GM23338 (cell line): ENCODE measurements around the gene SUV39H1. TPM values are rescaled to one million over a fixed set of nuclear protein-coding genes. Genes with fewer than 3 reads are reported as not detected.

Experiments
- ATAC-seq: fragments of 200-7000 bp; cut with Tn5 transposase; 3 replicates; pipeline ENCODE4 v1.9.1; 2020
- DNase-seq: peaks from one replicate; pipeline ENCODE4 v3.0.0-alpha.2; 2015; ENCODE audit warnings: low spot score
- H2AFZ ChIP-seq: fragments of 200-600 bp; sonication (generic); 2 replicates; pipeline ENCODE4 v1.8.0; 2016; ENCODE audit warnings: antibody characterized with exemption, mild to moderate bottlenecking, moderate library complexity
- H3F3A ChIP-seq: fragments of 200-600 bp; sonication (generic); replicated peaks from 2 replicates; pipeline ENCODE4 v1.8.0; 2017; ENCODE audit warnings: antibody characterized with exemption, mixed run types, low read depth
- H3K27ac ChIP-seq: fragments of 200-600 bp; sonication (generic); 2 replicates; pipeline ENCODE4 v1.6.1; 2016; ENCODE audit warnings: low read depth
- H3K27me3 ChIP-seq: fragments of 200-600 bp; sonication (generic); 2 replicates; pipeline ENCODE4 v1.8.0; 2016; ENCODE audit warnings: mild to moderate bottlenecking, mixed run types, moderate library complexity; ENCODE audit not compliant: insufficient read depth
- H3K36me3 ChIP-seq: fragments of 200-600 bp; sonication (generic); 2 replicates; pipeline ENCODE4 v1.8.0; 2016; ENCODE audit warnings: mild to moderate bottlenecking; ENCODE audit not compliant: insufficient read depth
- H3K4me1 ChIP-seq: fragments of 200-600 bp; sonication (generic); 2 replicates; pipeline ENCODE4 v1.8.0; 2016; ENCODE audit warnings: mild to moderate bottlenecking, moderate library complexity; ENCODE audit not compliant: insufficient read depth
- H3K4me2 ChIP-seq: fragments of 200-600 bp; sonication (generic); 2 replicates; pipeline ENCODE4 v1.7.1; 2017; ENCODE audit warnings: mixed run types
- H3K4me3 ChIP-seq: fragments of 200-600 bp; sonication (generic); 2 replicates; pipeline ENCODE4 v1.6.1; 2016; ENCODE audit warnings: mixed run types
- H3K79me2 ChIP-seq: fragments of 200-600 bp; sonication (generic); replicated peaks from 2 replicates; pipeline ENCODE4 v1.8.0; 2017; ENCODE audit warnings: mild to moderate bottlenecking; ENCODE audit not compliant: insufficient read depth
- H3K9me2 ChIP-seq: fragments of 200-600 bp; sonication (generic); 2 replicates; pipeline ENCODE4 v1.8.0; 2017; ENCODE audit not compliant: insufficient read depth
- H4K20me1 ChIP-seq: fragments of 200-600 bp; sonication (generic); replicated peaks from 2 replicates; pipeline ENCODE4 v1.8.0; 2017; ENCODE audit warnings: mild to moderate bottlenecking; ENCODE audit not compliant: insufficient read depth
- H3K27ac Mint-ChIP-seq: 2 replicates; pipeline ENCODE4 v1.8.0; 2020; ENCODE audit warnings: inconsistent platforms, mild to moderate bottlenecking, moderate library complexity, mixed read lengths
- H3K27me3 Mint-ChIP-seq: 3 replicates; pipeline ENCODE4 v1.8.0; 2022; ENCODE audit warnings: low read depth, mild to moderate bottlenecking, moderate library complexity, mixed read lengths, inconsistent platforms; ENCODE audit not compliant: insufficient read depth, poor library complexity
- H3K36me3 Mint-ChIP-seq: 3 replicates; pipeline ENCODE4 v1.8.0; 2021; ENCODE audit warnings: low read depth, mild to moderate bottlenecking, inconsistent platforms, moderate library complexity, mixed read lengths
- H3K4me1 Mint-ChIP-seq: 3 replicates; pipeline ENCODE4 v1.8.0; 2020; ENCODE audit warnings: mild to moderate bottlenecking, inconsistent platforms, mixed read lengths
- H3K4me3 Mint-ChIP-seq: 3 replicates; pipeline ENCODE4 v1.8.0; 2021; ENCODE audit warnings: moderate library complexity, mild to moderate bottlenecking, inconsistent platforms, mixed read lengths
- H3K9me3 Mint-ChIP-seq: 3 replicates; pipeline ENCODE4 v1.8.0; 2020; ENCODE audit warnings: moderate library complexity, mild to moderate bottlenecking, inconsistent platforms, mixed read lengths
- CREB1 ChIP-seq: fragments of 250-450 bp; sonication (Bioruptor Pico); IDR thresholded peaks from 2 replicates; pipeline ENCODE4 v1.5.0; 2020; ENCODE audit warnings: low read depth, mild to moderate bottlenecking, moderate library complexity
- JUNB ChIP-seq: IDR thresholded peaks from one replicate; pipeline ENCODE4 v1.6.1; 2016; ENCODE audit warnings: antibody characterized with exemption; ENCODE audit not compliant: unreplicated experiment
- POLR2AphosphoS5 ChIP-seq: IDR thresholded peaks from 2 replicates; pipeline ENCODE4 v1.6.1; 2016; ENCODE audit warnings: antibody characterized with exemption, low read depth
- STAT1 ChIP-seq: IDR thresholded peaks from one replicate; pipeline ENCODE4 v1.6.1; 2016; ENCODE audit warnings: antibody characterized with exemption; ENCODE audit not compliant: unreplicated experiment
- ZNF114 ChIP-seq: fragments of 250-450 bp; sonication (Bioruptor Pico); IDR thresholded peaks from 2 replicates; pipeline ENCODE4 v1.5.0; 2020; ENCODE audit warnings: mild to moderate bottlenecking, moderate library complexity
- ZNF331 ChIP-seq: fragments of 250-450 bp; sonication (Bioruptor Pico); IDR thresholded peaks from 2 replicates; pipeline ENCODE4 v1.5.0; 2020; ENCODE audit warnings: low read depth, mild to moderate bottlenecking, moderate library complexity
- polyA plus RNA-seq: library from polyadenylated mRNA; unstranded; fragments of >200 nt; fragmentation: Nextera tagmentation; extraction: Ambion mirVana; gene quantifications from 2 replicates; pipeline ENCODE4 v1.2.1, GENCODE V29; 2016
- total RNA-seq: library from RNA; depleted of rRNA; stranded (reverse); fragments of >200 nt; shearing (Covaris generic); gene quantifications from 2 replicates; pipeline ENCODE4 v1.2.3, GENCODE V29; 2014
- TF ChIP-seq, protein P1 (sequence below): fragments of 250-450 bp; sonication (Bioruptor Pico); IDR thresholded peaks from 2 replicates; pipeline ENCODE4 v1.5.0; 2020; ENCODE audit warnings: mild to moderate bottlenecking, moderate library complexity
- TF ChIP-seq, protein P2 (sequence below): IDR thresholded peaks from one replicate; pipeline ENCODE4 v1.6.1; 2018; ENCODE audit warnings: antibody characterized with exemption; ENCODE audit not compliant: unreplicated experiment
- TF ChIP-seq, protein P3 (sequence below), 2 experiments: fragments of 200-600 bp in 1 of 2; sonication (generic) in 1 of 2; conservative IDR thresholded peaks; 2 replicates each; pipeline versions ENCODE4 v1.5.1 to v1.6.1; 2016 to 2017; ENCODE audit warnings: antibody characterized with exemption in 2 of 2, low read depth in 2 of 2, mild to moderate bottlenecking in 2 of 2, moderate library complexity in 1 of 2
- TF ChIP-seq, protein P4 (sequence below): IDR thresholded peaks from 2 replicates; pipeline ENCODE4 v1.6.1; 2016; ENCODE audit warnings: antibody characterized with exemption

SUV39H1 gene
- total and polyA plus RNA-seq, 2 experiments from 2014 or later: 9.5 to 15.2 TPM

DNA sequence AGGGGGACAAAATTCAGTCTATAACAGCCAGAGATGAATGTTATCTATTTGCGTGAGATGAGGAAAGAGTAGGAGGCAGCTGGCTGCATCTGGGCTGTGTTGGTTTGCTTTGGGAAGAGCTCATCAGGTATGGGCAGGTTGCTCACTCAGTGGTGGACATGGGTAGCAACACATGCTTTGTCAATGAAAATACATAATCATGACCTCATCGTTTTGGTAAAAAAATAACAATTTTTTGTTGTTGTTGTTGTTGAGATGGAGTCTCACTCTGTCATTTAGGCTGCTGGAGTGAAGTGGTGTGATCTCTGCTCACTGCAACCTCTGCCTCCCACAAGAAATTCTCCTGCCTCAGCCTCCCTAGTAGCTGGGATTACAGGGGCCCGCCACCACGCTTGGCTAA, 48.7 kb downstream of the SUV39H1 start:
- TF ChIP-seq ZNF114 (CRISPR knock-in tag): no peak
- TF ChIP-seq, protein P1, sequence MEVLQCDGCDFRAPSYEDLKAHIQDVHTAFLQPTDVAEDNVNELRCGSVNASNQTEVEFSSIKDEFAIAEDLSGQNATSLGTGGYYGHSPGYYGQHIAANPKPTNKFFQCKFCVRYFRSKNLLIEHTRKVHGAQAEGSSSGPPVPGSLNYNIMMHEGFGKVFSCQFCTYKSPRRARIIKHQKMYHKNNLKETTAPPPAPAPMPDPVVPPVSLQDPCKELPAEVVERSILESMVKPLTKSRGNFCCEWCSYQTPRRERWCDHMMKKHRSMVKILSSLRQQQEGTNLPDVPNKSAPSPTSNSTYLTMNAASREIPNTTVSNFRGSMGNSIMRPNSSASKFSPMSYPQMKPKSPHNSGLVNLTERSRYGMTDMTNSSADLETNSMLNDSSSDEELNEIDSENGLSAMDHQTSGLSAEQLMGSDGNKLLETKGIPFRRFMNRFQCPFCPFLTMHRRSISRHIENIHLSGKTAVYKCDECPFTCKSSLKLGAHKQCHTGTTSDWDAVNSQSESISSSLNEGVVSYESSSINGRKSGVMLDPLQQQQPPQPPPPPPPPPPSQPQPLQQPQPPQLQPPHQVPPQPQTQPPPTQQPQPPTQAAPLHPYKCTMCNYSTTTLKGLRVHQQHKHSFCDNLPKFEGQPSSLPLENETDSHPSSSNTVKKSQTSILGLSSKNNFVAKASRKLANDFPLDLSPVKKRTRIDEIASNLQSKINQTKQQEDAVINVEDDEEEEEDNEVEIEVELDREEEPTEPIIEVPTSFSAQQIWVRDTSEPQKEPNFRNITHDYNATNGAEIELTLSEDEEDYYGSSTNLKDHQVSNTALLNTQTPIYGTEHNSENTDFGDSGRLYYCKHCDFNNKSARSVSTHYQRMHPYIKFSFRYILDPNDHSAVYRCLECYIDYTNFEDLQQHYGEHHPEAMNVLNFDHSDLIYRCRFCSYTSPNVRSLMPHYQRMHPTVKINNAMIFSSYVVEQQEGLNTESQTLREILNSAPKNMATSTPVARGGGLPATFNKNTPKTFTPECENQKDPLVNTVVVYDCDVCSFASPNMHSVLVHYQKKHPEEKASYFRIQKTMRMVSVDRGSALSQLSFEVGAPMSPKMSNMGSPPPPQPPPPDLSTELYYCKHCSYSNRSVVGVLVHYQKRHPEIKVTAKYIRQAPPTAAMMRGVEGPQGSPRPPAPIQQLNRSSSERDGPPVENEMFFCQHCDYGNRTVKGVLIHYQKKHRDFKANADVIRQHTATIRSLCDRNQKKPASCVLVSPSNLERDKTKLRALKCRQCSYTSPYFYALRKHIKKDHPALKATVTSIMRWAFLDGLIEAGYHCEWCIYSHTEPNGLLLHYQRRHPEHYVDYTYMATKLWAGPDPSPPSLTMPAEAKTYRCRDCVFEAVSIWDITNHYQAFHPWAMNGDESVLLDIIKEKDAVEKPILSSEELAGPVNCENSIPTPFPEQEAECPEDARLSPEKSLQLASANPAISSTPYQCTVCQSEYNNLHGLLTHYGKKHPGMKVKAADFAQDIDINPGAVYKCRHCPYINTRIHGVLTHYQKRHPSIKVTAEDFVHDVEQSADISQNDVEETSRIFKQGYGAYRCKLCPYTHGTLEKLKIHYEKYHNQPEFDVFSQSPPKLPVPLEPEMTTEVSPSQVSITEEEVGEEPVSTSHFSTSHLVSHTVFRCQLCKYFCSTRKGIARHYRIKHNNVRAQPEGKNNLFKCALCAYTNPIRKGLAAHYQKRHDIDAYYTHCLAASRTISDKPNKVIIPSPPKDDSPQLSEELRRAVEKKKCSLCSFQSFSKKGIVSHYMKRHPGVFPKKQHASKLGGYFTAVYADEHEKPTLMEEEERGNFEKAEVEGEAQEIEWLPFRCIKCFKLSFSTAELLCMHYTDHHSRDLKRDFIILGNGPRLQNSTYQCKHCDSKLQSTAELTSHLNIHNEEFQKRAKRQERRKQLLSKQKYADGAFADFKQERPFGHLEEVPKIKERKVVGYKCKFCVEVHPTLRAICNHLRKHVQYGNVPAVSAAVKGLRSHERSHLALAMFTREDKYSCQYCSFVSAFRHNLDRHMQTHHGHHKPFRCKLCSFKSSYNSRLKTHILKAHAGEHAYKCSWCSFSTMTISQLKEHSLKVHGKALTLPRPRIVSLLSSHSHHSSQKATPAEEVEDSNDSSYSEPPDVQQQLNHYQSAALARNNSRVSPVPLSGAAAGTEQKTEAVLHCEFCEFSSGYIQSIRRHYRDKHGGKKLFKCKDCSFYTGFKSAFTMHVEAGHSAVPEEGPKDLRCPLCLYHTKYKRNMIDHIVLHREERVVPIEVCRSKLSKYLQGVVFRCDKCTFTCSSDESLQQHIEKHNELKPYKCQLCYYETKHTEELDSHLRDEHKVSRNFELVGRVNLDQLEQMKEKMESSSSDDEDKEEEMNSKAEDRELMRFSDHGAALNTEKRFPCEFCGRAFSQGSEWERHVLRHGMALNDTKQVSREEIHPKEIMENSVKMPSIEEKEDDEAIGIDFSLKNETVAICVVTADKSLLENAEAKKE (CRISPR knock-in tag): no peak
- TF ChIP-seq CREB1: no peak
- TF ChIP-seq STAT1: no peak
- TF ChIP-seq, protein P2, sequence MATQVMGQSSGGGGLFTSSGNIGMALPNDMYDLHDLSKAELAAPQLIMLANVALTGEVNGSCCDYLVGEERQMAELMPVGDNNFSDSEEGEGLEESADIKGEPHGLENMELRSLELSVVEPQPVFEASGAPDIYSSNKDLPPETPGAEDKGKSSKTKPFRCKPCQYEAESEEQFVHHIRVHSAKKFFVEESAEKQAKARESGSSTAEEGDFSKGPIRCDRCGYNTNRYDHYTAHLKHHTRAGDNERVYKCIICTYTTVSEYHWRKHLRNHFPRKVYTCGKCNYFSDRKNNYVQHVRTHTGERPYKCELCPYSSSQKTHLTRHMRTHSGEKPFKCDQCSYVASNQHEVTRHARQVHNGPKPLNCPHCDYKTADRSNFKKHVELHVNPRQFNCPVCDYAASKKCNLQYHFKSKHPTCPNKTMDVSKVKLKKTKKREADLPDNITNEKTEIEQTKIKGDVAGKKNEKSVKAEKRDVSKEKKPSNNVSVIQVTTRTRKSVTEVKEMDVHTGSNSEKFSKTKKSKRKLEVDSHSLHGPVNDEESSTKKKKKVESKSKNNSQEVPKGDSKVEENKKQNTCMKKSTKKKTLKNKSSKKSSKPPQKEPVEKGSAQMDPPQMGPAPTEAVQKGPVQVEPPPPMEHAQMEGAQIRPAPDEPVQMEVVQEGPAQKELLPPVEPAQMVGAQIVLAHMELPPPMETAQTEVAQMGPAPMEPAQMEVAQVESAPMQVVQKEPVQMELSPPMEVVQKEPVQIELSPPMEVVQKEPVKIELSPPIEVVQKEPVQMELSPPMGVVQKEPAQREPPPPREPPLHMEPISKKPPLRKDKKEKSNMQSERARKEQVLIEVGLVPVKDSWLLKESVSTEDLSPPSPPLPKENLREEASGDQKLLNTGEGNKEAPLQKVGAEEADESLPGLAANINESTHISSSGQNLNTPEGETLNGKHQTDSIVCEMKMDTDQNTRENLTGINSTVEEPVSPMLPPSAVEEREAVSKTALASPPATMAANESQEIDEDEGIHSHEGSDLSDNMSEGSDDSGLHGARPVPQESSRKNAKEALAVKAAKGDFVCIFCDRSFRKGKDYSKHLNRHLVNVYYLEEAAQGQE: no peak
- TF ChIP-seq, protein P3, sequence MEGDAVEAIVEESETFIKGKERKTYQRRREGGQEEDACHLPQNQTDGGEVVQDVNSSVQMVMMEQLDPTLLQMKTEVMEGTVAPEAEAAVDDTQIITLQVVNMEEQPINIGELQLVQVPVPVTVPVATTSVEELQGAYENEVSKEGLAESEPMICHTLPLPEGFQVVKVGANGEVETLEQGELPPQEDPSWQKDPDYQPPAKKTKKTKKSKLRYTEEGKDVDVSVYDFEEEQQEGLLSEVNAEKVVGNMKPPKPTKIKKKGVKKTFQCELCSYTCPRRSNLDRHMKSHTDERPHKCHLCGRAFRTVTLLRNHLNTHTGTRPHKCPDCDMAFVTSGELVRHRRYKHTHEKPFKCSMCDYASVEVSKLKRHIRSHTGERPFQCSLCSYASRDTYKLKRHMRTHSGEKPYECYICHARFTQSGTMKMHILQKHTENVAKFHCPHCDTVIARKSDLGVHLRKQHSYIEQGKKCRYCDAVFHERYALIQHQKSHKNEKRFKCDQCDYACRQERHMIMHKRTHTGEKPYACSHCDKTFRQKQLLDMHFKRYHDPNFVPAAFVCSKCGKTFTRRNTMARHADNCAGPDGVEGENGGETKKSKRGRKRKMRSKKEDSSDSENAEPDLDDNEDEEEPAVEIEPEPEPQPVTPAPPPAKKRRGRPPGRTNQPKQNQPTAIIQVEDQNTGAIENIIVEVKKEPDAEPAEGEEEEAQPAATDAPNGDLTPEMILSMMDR (conservative IDR thresholded peaks at IDR 0.05; ENCODE audit: low read depth in 2 of 2): no peak
- no peak for TF ChIP-seq JUNB
- TF ChIP-seq POLR2AphosphoS5: no peak
- TF ChIP-seq ZNF331 (CRISPR knock-in tag): no peak
- TF ChIP-seq, protein P4, sequence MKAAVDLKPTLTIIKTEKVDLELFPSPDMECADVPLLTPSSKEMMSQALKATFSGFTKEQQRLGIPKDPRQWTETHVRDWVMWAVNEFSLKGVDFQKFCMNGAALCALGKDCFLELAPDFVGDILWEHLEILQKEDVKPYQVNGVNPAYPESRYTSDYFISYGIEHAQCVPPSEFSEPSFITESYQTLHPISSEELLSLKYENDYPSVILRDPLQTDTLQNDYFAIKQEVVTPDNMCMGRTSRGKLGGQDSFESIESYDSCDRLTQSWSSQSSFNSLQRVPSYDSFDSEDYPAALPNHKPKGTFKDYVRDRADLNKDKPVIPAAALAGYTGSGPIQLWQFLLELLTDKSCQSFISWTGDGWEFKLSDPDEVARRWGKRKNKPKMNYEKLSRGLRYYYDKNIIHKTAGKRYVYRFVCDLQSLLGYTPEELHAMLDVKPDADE: no peak
- Histone ChIP-seq H3K36me3 (no peaks in the 10 kb centered on the region), H3K4me2 (no peak overlapping the region), H3K9me2 (no peaks in the 10 kb centered on the region), H3K27ac (no peak overlapping the region), H3K4me1 (no peaks in the 10 kb centered on the region), H2AFZ (no peak overlapping the region), H3F3A (no peaks in the 10 kb centered on the region), H4K20me1 (no peaks in the 10 kb centered on the region), H3K4me3 (no peak overlapping the region), H3K79me2 (no peaks in the 10 kb centered on the region), H3K27me3 (no peaks in the 10 kb centered on the region)
- Mint-ChIP-seq H3K36me3 (no peaks in the 10 kb centered on the region), H3K4me3 (no peak overlapping the region), H3K9me3 (no peaks in the 10 kb centered on the region), H3K27me3 (no peaks in the 10 kb centered on the region), H3K4me1 (no peaks in the 10 kb centered on the region), H3K27ac (no peak overlapping the region)
- ATAC-seq: no peak
- DNase-seq: no peak
